Endothelial cell (in vitro differentiated cells): ENCODE data around the gene DIAPH2. TPM values are rescaled to one million over a fixed set of nuclear protein-coding genes. Genes with fewer than 3 reads are reported as not detected.

ENCODE experiments used
- DNase-seq: peaks from one replicate; pipeline ENCODE4 v3.0.0; 2021; ENCODE audit warnings: low spot score
- H3K27ac Mint-ChIP-seq: one replicate; pipeline ENCODE4 v1.8.0; 2021; ENCODE audit warnings: mixed read lengths, inconsistent platforms; ENCODE audit not compliant: unreplicated experiment
- H3K27me3 Mint-ChIP-seq: one replicate; pipeline ENCODE4 v1.8.0; 2021; ENCODE audit warnings: mild to moderate bottlenecking, moderate library complexity, mixed read lengths, inconsistent platforms; ENCODE audit not compliant: unreplicated experiment
- H3K36me3 Mint-ChIP-seq: one replicate; pipeline ENCODE4 v1.8.0; 2021; ENCODE audit warnings: mild to moderate bottlenecking, low read depth, mixed read lengths, inconsistent platforms; ENCODE audit not compliant: unreplicated experiment
- H3K4me1 Mint-ChIP-seq: one replicate; pipeline ENCODE4 v1.8.0; 2021; ENCODE audit warnings: mild to moderate bottlenecking, mixed read lengths, inconsistent platforms; ENCODE audit not compliant: unreplicated experiment
- H3K4me3 Mint-ChIP-seq: one replicate; pipeline ENCODE4 v1.8.0; 2021; ENCODE audit warnings: mild to moderate bottlenecking, mixed read lengths, inconsistent platforms; ENCODE audit not compliant: unreplicated experiment
- H3K9me3 Mint-ChIP-seq: one replicate; pipeline ENCODE4 v1.8.0; 2021; ENCODE audit warnings: mixed read lengths, inconsistent platforms; ENCODE audit not compliant: unreplicated experiment
- CTCF ChIP-seq: fragments of 200-600 bp; sonication (generic); IDR thresholded peaks from one replicate; pipeline ENCODE4 v1.5.0; 2021; ENCODE audit warnings: antibody characterized with exemption; ENCODE audit not compliant: unreplicated experiment
- total RNA-seq: library from RNA; stranded (reverse); fragmentation: NEBNext Ultra II Directional; extraction: Animal tissue kit (Norgen Biotek cat#: 25700); gene quantifications from one replicate; pipeline ENCODE4 v1.2.1, GENCODE V29; 2021; ENCODE audit not compliant: unreplicated experiment

The DIAPH2 gene
- total RNA-seq, 1 donor from 2014 or later: 45.3 TPM

- peak overlapping the region; percentile 16 for H3K27ac Mint-ChIP-seq
Observed at GRCh38 chrX:97525981-97526380, 841.3 kb downstream of the DIAPH2 start.

GRCh38 chrX:97527725-97528124 lies 843.1 kb downstream of the DIAPH2 start:
- H3K9me3 Mint-ChIP-seq: no peaks in the 10 kb centered on the region
- peak overlapping the region; percentile 64 for H3K27ac Mint-ChIP-seq
- peaks cover 3% of the 10 kb centered on the region for H3K27me3 Mint-ChIP-seq

More at GRCh38 chrX:97525981-97526380, 841.3 kb downstream of the DIAPH2 start:
- Mint-ChIP-seq H3K9me3 (no peaks in the 10 kb centered on the region), H3K4me1 (peaks cover 22% of the 10 kb centered on the region), H3K36me3 (peaks cover 22% of the 10 kb centered on the region), H3K27me3 (peaks cover 3% of the 10 kb centered on the region), H3K4me3 (no peak overlapping the region)
- TF ChIP-seq CTCF: no peak
- no peak for DNase-seq

GRCh38 chrX:97529536-97530200 lies 845.0 kb downstream of the DIAPH2 start:
- no peaks in the 10 kb centered on the region for H3K9me3 Mint-ChIP-seq
- H3K36me3 Mint-ChIP-seq: peaks cover 22% of the 10 kb centered on the region

More at GRCh38 chrX:97527725-97528124, 843.1 kb downstream of the DIAPH2 start:
- DNase-seq: no peak
- Mint-ChIP-seq H3K4me1 (peaks cover 22% of the 10 kb centered on the region), H3K36me3 (peaks cover 22% of the 10 kb centered on the region), H3K4me3 (peak overlapping the region; percentile 59)
- TF ChIP-seq CTCF: no peak

GRCh38 chrX:97531825-97532224 lies 847.2 kb downstream of the DIAPH2 start:
- peaks cover 7% of the 10 kb centered on the region for H3K4me1 Mint-ChIP-seq
- no peak overlapping the region for H3K4me3 Mint-ChIP-seq
- no peak overlapping the region for H3K27ac Mint-ChIP-seq
- TF ChIP-seq CTCF: no peak
- H3K36me3 Mint-ChIP-seq: peaks cover 22% of the 10 kb centered on the region
- DNase-seq: no peak
- peaks cover under 1% of the 10 kb centered on the region for H3K27me3 Mint-ChIP-seq
- H3K9me3 Mint-ChIP-seq: no peaks in the 10 kb centered on the region

More at GRCh38 chrX:97529536-97530200, 845.0 kb downstream of the DIAPH2 start:
- no peak for TF ChIP-seq CTCF
- Mint-ChIP-seq H3K27me3 (peaks cover 3% of the 10 kb centered on the region), H3K4me1 (peaks cover 19% of the 10 kb centered on the region), H3K4me3 (no peak overlapping the region), H3K27ac (no peak overlapping the region)
- DNase-seq: no peak

- no peak for DNase-seq
- Mint-ChIP-seq H3K27ac (no peak overlapping the region), H3K9me3 (no peaks in the 10 kb centered on the region), H3K36me3 (no peaks in the 10 kb centered on the region), H3K4me3 (no peak overlapping the region), H3K27me3 (no peaks in the 10 kb centered on the region), H3K4me1 (peaks cover 12% of the 10 kb centered on the region)
- no peak for TF ChIP-seq CTCF
Observed at GRCh38 chrX:97538745-97539144, 854.1 kb downstream of the DIAPH2 start.
